Heart right ventricle (tissue), 16 donors: ENCODE data around the gene SIL1. TPM values are rescaled to one million over a fixed set of nuclear protein-coding genes. Genes with fewer than 3 reads are reported as not detected.

Experiments used
- ATAC-seq, 8 donors: fragments of 200-7000 bp; cut with Tn5 transposase; one replicate each; pipeline ENCODE4 v1.9.1; 2020; ENCODE audit warnings: mild to moderate bottlenecking in 8 of 8, moderate library complexity in 8 of 8, moderate number of reproducible peaks in 1 of 8
- DNase-seq, 2 donors: peaks; one replicate each; pipeline ENCODE4 v3.0.0-alpha.2; 2020
- H3K27ac ChIP-seq, 10 donors: fragments of 200-600 bp; sonication (generic) in 2 of 10; one replicate each; pipeline versions ENCODE4 v1.5.0 to v1.8.0; 2020 to 2022; ENCODE audit warnings: mild to moderate bottlenecking in 3 of 10
- H3K27me3 ChIP-seq, 7 donors: fragments of 200-600 bp; one replicate each; pipeline ENCODE4 v1.8.0; 2021 to 2022; ENCODE audit warnings: mild to moderate bottlenecking in 2 of 7
- H3K36me3 ChIP-seq, 9 donors: fragments of 200-600 bp; sonication (generic) in 1 of 9; one replicate each; pipeline versions ENCODE4 v1.5.0 to v1.8.0; 2020 to 2022; ENCODE audit warnings: mild to moderate bottlenecking in 2 of 9
- H3K4me1 ChIP-seq, 9 donors: fragments of 200-600 bp; sonication (generic) in 1 of 9; one replicate each; pipeline versions ENCODE4 v1.5.0 to v1.8.0; 2020 to 2022; ENCODE audit warnings: mild to moderate bottlenecking in 4 of 9
- H3K4me3 ChIP-seq, 10 donors: fragments of 200-600 bp; sonication (generic) in 2 of 10; one replicate each; pipeline versions ENCODE4 v1.5.0 to v1.8.0; 2020 to 2022; ENCODE audit warnings: mild to moderate bottlenecking in 7 of 10, moderate library complexity in 2 of 10
- H3K9me3 ChIP-seq, 11 donors: fragments of 200-600 bp in 10 of 11; sonication (generic) in 2 of 11; one replicate each; pipeline versions ENCODE4 v1.5.0 to v1.8.0; 2013 to 2022; ENCODE audit warnings: mild to moderate bottlenecking in 2 of 11, control low read depth in 1 of 11, moderate library complexity in 1 of 11
- WGBS, 2 donors: extraction: QIAGEN DNeasy Blood & Tissue Kit; methylation state at CpG; one replicate each; pipeline ENCODE4 v1.1.7; 2013; ENCODE audit warnings: inconsistent platforms in 1 of 2; 5-methylcytosine and 5-hydroxymethylcytosine counted together
- intact Hi-C, 10 donors: fragments of 100-400 bp; cut with DNase I; formaldehyde crosslinking; loops; one replicate each; pipeline versions ENCODE4 v1.11.1 to v1.14.2; 2022
- polyA plus RNA-seq, 2 donors: library from polyadenylated mRNA; stranded (reverse); fragments of 200-250 nt; gene quantifications; one replicate each; pipeline ENCODE4 v1.2.3, GENCODE V29; 2013
- total RNA-seq, 10 donors: library from RNA; stranded (reverse); fragmentation: NEBNext Ultra II Directional in 3 of 10; extraction: Animal tissue kit (Norgen Biotek cat#: 25700) in 3 of 10; gene quantifications; one replicate each; pipeline versions ENCODE4 v1.2.1 to v1.2.4, GENCODE V29; 2021 to 2023
- TF ChIP-seq, protein P1 (sequence below), 9 donors: fragments of 200-600 bp; sonication (generic) in 2 of 9; IDR thresholded peaks; one replicate each; pipeline versions ENCODE4 v1.5.0 to v1.8.0; 2021 to 2022; ENCODE audit warnings: antibody characterized with exemption in 9 of 9, mild to moderate bottlenecking in 5 of 9, moderate library complexity in 1 of 9
- donor health status: Arrhythmogenic right ventricular cardiomyopathy.
- donor health status: ischemic (EF 13 %, LVEDD 7.1; RV severe dilation, severe dysfunction).
- donor health status: healthy with polysubstance abuse.
- donor health status: DM: no; HTN: yes; CAD: no.
- donor health status: DM: no; HTN: no; CAD: no.
- donor health status: ischemic (EF 25% LVEDD 6.9; RV normal size, moderate dysfunction).
- donor health status: ischemic (EF 25% LVEDD 5.7; RV mildly dilated, moderate dysfunction).
- donor health status: healthy.
- donor health status: DM: yes; HTN: yes; CAD: no.
- donor health status: Ischemic cardiomyopathy.
- donor health status: ischemic (EF 35%, LVEDD 5.7; RV mildly dilated, moderate dysfunction).
- donor health status: nonischemic (EF 11% LVEDD 7.7; RV severe dilation, severe dysfunction).
- donor health status: DM: yes; HTN: yes; CAD: no.
- donor health status: PGD.
- donor health status: ischemic (EF 29% LVEDD 5.4; RV normal size, mild dysfunction).
- donor health status: nonischemic (EF 23%, LVEDD 6.1; RV moderate dilation, normal function).

SIL1 gene
- total and polyA plus RNA-seq, 12 donors = 26.7 to 94.7 (median 44.3) TPM

DNA sequence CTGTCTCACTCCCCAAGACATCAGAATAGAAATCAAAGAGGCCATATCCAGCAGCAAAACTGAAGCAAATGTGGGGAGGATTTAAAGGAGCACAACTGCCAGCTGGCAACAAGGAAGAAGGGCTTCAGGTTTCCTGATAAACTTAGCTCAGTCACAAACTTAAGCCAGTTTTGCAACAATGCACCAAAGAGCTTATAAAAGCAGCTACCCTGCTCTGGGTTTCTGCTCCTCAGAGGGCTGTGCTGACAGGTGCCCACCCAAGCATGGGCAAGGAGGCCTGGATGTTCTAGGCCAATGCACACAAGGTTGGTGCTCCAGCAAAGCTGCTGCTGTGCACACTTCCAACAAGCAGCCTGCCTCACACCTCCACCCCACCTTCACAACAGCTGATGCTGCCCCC lies 132.9 kb downstream of the SIL1 start:
- no peaks in the 10 kb centered on the region for H3K9me3 ChIP-seq
- ATAC-seq = peak in 1 of 8 donors; percentile 37
- TF ChIP-seq, protein P1, sequence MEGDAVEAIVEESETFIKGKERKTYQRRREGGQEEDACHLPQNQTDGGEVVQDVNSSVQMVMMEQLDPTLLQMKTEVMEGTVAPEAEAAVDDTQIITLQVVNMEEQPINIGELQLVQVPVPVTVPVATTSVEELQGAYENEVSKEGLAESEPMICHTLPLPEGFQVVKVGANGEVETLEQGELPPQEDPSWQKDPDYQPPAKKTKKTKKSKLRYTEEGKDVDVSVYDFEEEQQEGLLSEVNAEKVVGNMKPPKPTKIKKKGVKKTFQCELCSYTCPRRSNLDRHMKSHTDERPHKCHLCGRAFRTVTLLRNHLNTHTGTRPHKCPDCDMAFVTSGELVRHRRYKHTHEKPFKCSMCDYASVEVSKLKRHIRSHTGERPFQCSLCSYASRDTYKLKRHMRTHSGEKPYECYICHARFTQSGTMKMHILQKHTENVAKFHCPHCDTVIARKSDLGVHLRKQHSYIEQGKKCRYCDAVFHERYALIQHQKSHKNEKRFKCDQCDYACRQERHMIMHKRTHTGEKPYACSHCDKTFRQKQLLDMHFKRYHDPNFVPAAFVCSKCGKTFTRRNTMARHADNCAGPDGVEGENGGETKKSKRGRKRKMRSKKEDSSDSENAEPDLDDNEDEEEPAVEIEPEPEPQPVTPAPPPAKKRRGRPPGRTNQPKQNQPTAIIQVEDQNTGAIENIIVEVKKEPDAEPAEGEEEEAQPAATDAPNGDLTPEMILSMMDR (IDR thresholded peaks at IDR 0.05) = no peak
- H3K27ac ChIP-seq = no peak overlapping the region
- H3K4me3 ChIP-seq = no peak overlapping the region
- intact Hi-C loops = no loop called here
- no peak for DNase-seq
- H3K27me3 ChIP-seq = no peaks in the 10 kb centered on the region
- H3K4me1 ChIP-seq = peaks cover 0 to 33% (median 18%) of the 10 kb centered on the region in 9 donors
- no peaks in the 10 kb centered on the region for H3K36me3 ChIP-seq

DNA sequence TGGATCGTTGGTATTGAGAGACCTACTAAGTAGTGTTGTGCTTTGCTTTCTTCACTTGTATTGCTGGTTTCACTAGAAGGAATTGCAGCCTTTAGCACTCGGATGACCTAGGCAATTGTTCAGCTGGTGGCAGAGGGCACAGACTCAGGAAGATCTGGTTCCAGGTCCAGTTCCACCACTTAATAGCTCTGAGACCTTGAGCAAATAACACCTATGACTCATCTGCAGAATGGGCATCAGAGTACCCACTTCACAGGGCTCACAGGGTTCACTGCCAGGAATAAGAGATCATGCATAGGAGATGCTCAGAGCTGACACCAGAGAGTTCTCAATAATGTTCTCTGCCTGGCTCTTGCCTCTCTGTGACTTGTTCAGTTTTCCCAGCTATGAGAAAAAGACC lies 133.6 kb downstream of the SIL1 start:
- intact Hi-C loops = no loop called here
- Histone ChIP-seq H3K27me3 (no peaks in the 10 kb centered on the region), H3K4me1 (peaks cover 0 to 33% (median 19%) of the 10 kb centered on the region in 9 donors), H3K36me3 (no peaks in the 10 kb centered on the region), H3K4me3 (no peak overlapping the region), H3K27ac (no peak overlapping the region), H3K9me3 (no peaks in the 10 kb centered on the region)
- ATAC-seq (peak in 1 of 8 donors; percentile 19), DNase-seq (no peak)
- TF ChIP-seq, protein P1 (IDR thresholded peaks at IDR 0.05) = no peak
- WGBS, 2 donors = 90 to 95% methylated on average over 2 of the region's 2 CpGs

DNA sequence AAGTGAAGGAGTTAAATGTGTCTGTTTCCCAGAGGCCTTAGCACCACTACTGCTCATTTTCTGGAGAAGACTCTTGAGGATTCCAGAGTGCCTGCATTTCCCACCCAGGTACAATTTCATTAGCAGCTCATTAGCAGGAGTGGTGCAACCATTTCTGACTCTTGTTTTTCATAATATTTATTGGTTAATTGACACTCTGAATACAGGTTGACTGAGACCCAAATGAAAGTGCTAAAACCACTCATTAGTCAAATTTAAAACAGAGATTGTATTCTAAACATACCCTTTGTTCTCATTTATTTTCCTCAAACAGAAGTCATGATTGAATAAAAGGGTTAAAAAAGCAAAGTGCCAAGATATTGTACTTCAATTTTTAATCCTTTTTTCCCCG lies 134.5 kb downstream of the SIL1 start:
- H3K4me3 ChIP-seq = no peak overlapping the region
- peaks cover 0 to 30% (median 19%) of the 10 kb centered on the region in 9 donors for H3K4me1 ChIP-seq
- intact Hi-C loops = no loop called here
- H3K27ac ChIP-seq = no peak overlapping the region
- ATAC-seq (no peak), DNase-seq (no peak)
- 80 to 81% methylated on average over 1 of the region's 1 CpG for WGBS, 2 donors
- no peaks in the 10 kb centered on the region for H3K36me3 ChIP-seq
- no peaks in the 10 kb centered on the region for H3K27me3 ChIP-seq
- H3K9me3 ChIP-seq = no peaks in the 10 kb centered on the region
- TF ChIP-seq, protein P1 (IDR thresholded peaks at IDR 0.05) = no peak

DNA sequence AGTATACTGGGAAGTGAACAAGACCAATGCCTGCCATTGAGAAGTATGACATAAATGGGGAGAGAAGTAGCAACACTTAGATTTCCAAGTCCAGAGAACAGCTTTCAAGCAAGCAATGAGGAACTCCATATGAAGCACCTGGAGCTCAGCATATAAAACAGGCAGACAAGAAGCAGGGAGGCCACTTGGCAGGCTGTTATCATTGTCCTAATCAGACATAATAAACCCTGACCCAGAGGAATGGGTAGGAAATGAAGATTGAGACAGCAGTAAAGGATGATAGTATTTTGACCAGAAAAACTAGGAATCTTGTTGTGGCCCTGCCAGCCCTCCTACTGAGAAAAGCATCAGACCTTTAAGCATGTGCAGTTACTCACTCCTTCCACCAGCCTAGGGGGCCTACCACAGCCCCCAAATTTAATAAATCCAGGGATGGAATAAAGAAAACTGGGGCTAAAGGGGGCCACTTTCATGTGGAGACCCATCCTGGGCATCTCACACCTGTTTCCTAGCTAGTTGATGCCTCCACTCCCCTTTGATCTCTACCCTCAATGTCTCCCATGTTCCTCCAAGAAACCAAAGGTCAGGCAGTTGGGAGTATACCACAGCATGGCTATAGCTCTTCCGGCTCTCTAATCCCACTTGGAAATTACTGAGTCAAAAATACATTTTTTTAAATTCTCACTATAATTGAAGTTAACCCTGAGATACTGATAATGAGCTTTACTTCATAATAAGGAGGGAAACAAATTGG lies 135.1 kb downstream of the SIL1 start:
- WGBS, 2 donors = 92 to 95% methylated on average over 1 of the region's 1 CpG
- Histone ChIP-seq H3K27me3 (no peaks in the 10 kb centered on the region), H3K4me3 (no peak overlapping the region), H3K4me1 (peaks cover 0 to 29% (median 19%) of the 10 kb centered on the region in 9 donors), H3K9me3 (no peaks in the 10 kb centered on the region), H3K27ac (no peak overlapping the region), H3K36me3 (no peaks in the 10 kb centered on the region)
- ATAC-seq = no peak
- DNase-seq = no peak
- TF ChIP-seq, protein P1 (IDR thresholded peaks at IDR 0.05) = no peak
- intact Hi-C loops = no loop called here
